OCI-LY3 (cell line): ENCODE measurements around the gene FAT1.

Experiments used
- EZH2phosphoT487 ChIP-seq: fragments of 200-600 bp; shearing (Covaris generic); IDR thresholded peaks from 2 replicates; pipeline ENCODE4 v1.6.1; 2018; ENCODE audit warnings: antibody characterized with exemption, mixed run types, low read depth
- TF ChIP-seq, protein P1 (sequence below): fragments of 200-600, 300-600 bp; sonication (generic); IDR thresholded peaks from 2 replicates; pipeline ENCODE4 v1.5.1; 2014; ENCODE audit warnings: antibody characterized with exemption, low read length, low read depth

DNA sequence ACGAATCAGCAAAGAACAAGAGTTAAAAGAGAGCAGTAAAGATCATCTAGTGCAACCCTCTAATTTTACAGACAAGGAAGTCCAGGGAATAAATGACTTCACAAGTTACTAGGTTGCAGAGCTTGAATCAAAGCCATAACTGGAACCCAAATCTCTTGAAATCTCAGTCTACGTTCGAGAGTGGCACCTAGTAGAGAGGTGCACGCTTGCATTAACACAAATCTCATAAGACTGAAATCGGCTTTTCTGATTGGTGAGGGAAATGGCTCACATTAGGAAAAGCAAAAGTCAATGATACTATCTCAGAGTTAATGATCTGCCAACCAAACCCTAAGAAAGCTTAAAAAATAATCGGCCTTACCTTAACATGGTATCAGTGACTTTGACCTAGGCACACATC, 43.0 kb downstream of the FAT1 start:
- TF ChIP-seq, protein P1, sequence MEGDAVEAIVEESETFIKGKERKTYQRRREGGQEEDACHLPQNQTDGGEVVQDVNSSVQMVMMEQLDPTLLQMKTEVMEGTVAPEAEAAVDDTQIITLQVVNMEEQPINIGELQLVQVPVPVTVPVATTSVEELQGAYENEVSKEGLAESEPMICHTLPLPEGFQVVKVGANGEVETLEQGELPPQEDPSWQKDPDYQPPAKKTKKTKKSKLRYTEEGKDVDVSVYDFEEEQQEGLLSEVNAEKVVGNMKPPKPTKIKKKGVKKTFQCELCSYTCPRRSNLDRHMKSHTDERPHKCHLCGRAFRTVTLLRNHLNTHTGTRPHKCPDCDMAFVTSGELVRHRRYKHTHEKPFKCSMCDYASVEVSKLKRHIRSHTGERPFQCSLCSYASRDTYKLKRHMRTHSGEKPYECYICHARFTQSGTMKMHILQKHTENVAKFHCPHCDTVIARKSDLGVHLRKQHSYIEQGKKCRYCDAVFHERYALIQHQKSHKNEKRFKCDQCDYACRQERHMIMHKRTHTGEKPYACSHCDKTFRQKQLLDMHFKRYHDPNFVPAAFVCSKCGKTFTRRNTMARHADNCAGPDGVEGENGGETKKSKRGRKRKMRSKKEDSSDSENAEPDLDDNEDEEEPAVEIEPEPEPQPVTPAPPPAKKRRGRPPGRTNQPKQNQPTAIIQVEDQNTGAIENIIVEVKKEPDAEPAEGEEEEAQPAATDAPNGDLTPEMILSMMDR, result no peak
- TF ChIP-seq EZH2phosphoT487, result no peak
